Measurements from ENCODE around the gene TOPAZ1.
A peak's percentile ranks its signal among the peaks of the same experiment; 100 is the strongest.

TOPAZ1 gene

DNA sequence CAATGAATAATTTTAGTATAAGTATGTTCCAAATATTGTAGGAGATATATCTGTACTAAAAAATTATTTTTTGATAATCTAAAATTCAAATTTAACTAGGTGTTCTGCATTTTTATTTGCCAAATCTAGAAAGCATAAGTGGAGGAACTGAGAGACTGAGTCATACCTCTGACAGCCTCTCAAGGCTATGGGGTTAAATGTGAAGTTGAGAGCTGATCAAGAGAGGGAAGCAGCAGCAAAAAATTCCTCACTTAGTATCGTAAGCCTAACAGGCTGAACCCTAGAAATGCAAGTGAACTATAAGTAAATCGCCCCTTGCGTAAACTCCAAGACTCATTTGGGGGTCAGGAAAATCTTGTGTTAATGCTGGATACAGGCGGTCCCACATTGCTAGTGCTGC, 12.8 kb upstream of the TOPAZ1 start:
- H3K9me3 Mint-ChIP-seq: no peaks in the 10 kb centered on the region
- H3K4me3 Mint-ChIP-seq: no peak overlapping the region
- DNase-seq (ENCODE audit: low spot score in 2 of 2) (no peak), ATAC-seq (replicated peaks; ENCODE audit: extremely low read depth, poor library complexity, severe bottlenecking) (no peak)
- H3K27ac Mint-ChIP-seq (ENCODE audit: low read depth): no peak overlapping the region
- H3K4me1 Mint-ChIP-seq: peaks cover 4% of the 10 kb centered on the region
- no peaks in the 10 kb centered on the region for H3K36me3 Mint-ChIP-seq (ENCODE audit: insufficient read depth)
- peaks cover 31% of the 10 kb centered on the region for H3K27me3 Mint-ChIP-seq

DNA sequence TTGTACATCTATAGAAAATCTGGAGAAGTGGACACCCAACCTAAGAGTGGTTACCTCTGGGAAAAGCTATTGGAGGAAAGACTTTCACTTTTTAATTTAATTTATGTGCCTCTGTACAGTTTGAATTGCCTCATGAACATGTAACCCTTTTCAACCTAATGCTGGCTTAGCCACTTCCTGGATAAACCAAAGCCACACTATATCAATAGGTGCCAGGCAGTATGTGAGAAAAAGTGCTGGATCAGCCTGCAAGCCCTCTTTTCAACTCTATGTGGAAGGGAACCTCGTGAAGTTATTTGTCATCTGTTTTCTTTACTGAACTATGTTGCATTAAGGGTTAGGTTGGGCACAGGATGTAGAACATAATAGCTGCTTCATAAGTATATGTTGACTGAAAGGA, 9.3 kb upstream of the TOPAZ1 start:
- DNase-seq (ENCODE audit: low spot score in 2 of 2) (no peak), ATAC-seq (replicated peaks; ENCODE audit: extremely low read depth, poor library complexity, severe bottlenecking) (peak; percentile 54)
- peaks cover 18% of the 10 kb centered on the region for H3K27me3 Mint-ChIP-seq
- H3K9me3 Mint-ChIP-seq: no peaks in the 10 kb centered on the region
- no peaks in the 10 kb centered on the region for H3K36me3 Mint-ChIP-seq (ENCODE audit: insufficient read depth)
- H3K4me1 Mint-ChIP-seq: peaks cover 11% of the 10 kb centered on the region
- no peak overlapping the region for H3K27ac Mint-ChIP-seq (ENCODE audit: low read depth)
- no peak overlapping the region for H3K4me3 Mint-ChIP-seq

- H3K4me3 Mint-ChIP-seq: no peak overlapping the region
- H3K4me1 Mint-ChIP-seq: peaks cover 11% of the 10 kb centered on the region
- DNase-seq (ENCODE audit: low spot score in 2 of 2) (no peak), ATAC-seq (replicated peaks; ENCODE audit: extremely low read depth, poor library complexity, severe bottlenecking) (no peak)
- no peaks in the 10 kb centered on the region for H3K9me3 Mint-ChIP-seq
- no peak overlapping the region for H3K27ac Mint-ChIP-seq (ENCODE audit: low read depth)
- peaks cover 21% of the 10 kb centered on the region for H3K27me3 Mint-ChIP-seq
- no peaks in the 10 kb centered on the region for H3K36me3 Mint-ChIP-seq (ENCODE audit: insufficient read depth)
Measured at GRCh38 chr3:44234648-44235268, 6.9 kb upstream of the TOPAZ1 start.

DNA sequence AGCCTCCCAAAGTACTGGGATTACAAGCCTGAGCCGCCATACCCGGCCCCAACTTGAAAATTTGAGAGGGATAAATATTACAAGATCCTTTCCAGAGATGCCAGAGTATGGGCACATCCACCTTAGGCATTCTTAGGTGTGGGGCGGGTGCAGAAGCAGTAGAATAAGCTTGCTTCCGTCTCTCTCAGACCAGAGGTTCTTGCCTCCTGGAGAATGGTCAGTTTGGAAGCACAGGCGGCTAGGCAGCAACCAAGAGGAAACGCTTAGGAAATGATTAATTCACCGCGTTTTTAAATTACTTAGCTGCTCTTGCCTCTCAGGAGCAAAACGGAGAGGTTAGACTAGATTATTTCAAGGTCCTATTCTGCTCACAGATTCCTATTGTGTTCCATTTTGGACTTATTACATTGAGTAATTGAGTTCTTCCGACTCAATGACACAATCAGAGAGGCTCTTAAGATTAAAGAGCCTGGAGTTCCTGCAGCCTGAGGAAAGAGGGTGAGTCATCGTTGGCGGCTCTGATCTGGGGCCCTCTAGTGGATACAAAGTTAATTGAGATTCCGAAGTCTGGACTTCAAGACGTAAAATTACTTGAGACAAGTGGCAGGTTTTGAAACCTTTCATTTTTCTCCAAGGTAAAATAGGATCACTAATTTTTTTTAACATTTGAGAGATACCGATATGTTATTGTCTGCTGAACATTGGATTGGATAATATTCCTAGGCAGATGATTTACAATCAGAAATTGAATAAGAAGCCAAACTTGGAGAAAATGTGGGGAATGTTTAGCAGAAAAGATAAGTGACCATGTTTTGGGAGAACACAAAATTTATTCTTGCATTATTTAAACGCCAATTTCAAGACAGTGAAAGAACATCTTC, 5.8 kb upstream of the TOPAZ1 start:
- peak; percentile 62 for ATAC-seq (replicated peaks; ENCODE audit: extremely low read depth, poor library complexity, severe bottlenecking)
- Mint-ChIP-seq H3K27ac (ENCODE audit: low read depth) (no peak overlapping the region), H3K4me1 (peaks cover 11% of the 10 kb centered on the region), H3K4me3 (no peak overlapping the region), H3K27me3 (peaks cover 30% of the 10 kb centered on the region), H3K9me3 (no peaks in the 10 kb centered on the region), H3K36me3 (ENCODE audit: insufficient read depth) (peaks cover under 1% of the 10 kb centered on the region)
- DNase-seq (ENCODE audit: low spot score in 2 of 2): no peak

DNA sequence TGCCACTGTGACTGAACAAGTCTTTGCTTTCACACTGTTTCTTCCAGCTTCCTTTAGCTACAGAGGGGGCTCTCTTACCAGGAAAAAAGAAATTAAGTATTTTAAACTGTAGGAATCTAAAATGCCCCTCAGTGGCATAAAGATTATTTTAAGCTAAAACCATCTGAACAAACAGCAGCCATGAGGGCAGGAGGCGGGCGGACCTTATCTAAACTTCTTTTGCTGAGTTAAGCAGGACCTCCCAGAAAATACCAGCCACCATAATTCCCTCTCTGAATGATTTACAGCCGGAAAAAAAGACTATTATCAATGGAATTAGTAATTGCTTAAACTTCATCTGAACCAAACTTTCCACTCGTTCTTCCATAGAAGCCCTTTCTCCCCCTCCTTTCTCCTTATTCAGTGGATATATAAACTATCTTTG, 5.2 kb upstream of the TOPAZ1 start:
- no peak for DNase-seq (ENCODE audit: low spot score in 2 of 2)
- H3K4me1 Mint-ChIP-seq: peaks cover 11% of the 10 kb centered on the region
- no peak overlapping the region for H3K4me3 Mint-ChIP-seq
- H3K36me3 Mint-ChIP-seq (ENCODE audit: insufficient read depth): peaks cover 3% of the 10 kb centered on the region
- H3K27me3 Mint-ChIP-seq: peaks cover 37% of the 10 kb centered on the region
- ATAC-seq (replicated peaks; ENCODE audit: extremely low read depth, poor library complexity, severe bottlenecking): no peak
- no peak overlapping the region for H3K27ac Mint-ChIP-seq (ENCODE audit: low read depth)
- peaks cover 5% of the 10 kb centered on the region for H3K9me3 Mint-ChIP-seq

DNA sequence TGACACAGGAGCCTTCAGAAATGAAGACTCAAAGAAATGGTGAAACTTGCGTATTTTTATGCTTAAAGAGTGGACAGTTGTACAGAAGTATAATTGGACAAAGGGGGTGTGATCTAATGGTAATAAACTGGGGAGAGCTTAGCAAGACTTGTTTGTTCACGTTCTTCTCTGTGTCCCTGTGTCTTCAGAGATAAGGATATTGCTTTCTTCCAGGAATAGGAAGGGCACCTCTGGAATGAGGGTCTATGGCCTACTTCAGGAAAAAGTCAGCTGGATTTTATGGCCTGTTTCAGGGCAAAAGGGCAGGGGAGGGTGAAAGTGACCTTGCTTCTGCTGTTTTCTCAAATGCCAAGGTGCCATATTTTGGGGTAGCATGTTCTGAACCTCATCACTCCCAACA, 4.5 kb upstream of the TOPAZ1 start:
- no peak overlapping the region for H3K27ac Mint-ChIP-seq (ENCODE audit: low read depth)
- no peak for DNase-seq (ENCODE audit: low spot score in 2 of 2)

DNA sequence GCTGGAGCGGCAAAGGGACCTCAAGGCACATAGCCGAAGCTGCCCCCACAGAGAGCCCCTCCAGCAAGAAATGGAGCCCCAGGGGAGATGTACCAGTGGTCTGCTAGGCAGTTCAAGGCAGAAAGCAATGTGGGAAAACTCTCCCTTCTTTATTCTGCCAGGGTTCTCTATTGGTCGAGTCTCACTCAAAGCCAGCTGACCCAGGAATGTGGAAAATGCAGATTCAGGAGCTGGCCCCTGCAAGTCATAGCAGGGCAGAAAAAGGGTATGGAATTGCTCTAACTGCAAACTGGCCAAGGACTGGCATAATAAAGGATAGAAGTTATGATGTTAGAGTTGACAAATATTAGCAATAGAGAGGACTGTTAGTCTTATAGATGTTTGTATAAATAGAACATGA, 4.0 kb upstream of the TOPAZ1 start:
- Mint-ChIP-seq H3K9me3 (peaks cover 5% of the 10 kb centered on the region), H3K27me3 (peaks cover 38% of the 10 kb centered on the region), H3K36me3 (ENCODE audit: insufficient read depth) (peaks cover 3% of the 10 kb centered on the region), H3K27ac (ENCODE audit: low read depth) (no peak overlapping the region), H3K4me3 (no peak overlapping the region), H3K4me1 (peaks cover 8% of the 10 kb centered on the region)
- ATAC-seq (replicated peaks; ENCODE audit: extremely low read depth, poor library complexity, severe bottlenecking) (no peak), DNase-seq (ENCODE audit: low spot score in 2 of 2) (no peak)

More for the DNA sequence above, 4.5 kb upstream of the TOPAZ1 start:
- peaks cover 38% of the 10 kb centered on the region for H3K27me3 Mint-ChIP-seq
- peaks cover 3% of the 10 kb centered on the region for H3K36me3 Mint-ChIP-seq (ENCODE audit: insufficient read depth)
- no peak overlapping the region for H3K4me3 Mint-ChIP-seq
- no peak for ATAC-seq (replicated peaks; ENCODE audit: extremely low read depth, poor library complexity, severe bottlenecking)
- peaks cover 5% of the 10 kb centered on the region for H3K9me3 Mint-ChIP-seq
- peaks cover 11% of the 10 kb centered on the region for H3K4me1 Mint-ChIP-seq

DNA sequence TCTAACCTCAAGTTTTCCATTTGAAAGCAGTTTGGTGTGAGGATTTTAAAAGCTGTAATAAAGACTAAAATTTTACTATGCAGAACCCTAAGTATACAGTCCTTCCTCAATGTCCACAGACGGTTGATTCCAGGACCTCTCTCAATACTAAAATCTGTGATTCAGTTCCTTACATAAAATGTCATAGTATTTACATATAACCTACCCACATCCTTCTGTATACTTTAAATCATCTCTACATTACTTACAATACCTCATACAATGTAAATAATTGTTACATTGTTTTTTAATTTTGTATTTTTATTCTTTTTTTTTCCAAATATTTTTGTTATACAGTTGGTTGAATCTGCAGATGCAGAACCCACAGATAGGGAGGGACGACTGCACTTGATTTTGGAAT, 2.8 kb upstream of the TOPAZ1 start:
- ATAC-seq (replicated peaks; ENCODE audit: extremely low read depth, poor library complexity, severe bottlenecking) (no peak), DNase-seq (ENCODE audit: low spot score in 2 of 2) (no peak)
- H3K4me3 Mint-ChIP-seq: no peak overlapping the region
- H3K4me1 Mint-ChIP-seq: peaks cover 7% of the 10 kb centered on the region
- no peak overlapping the region for H3K27ac Mint-ChIP-seq (ENCODE audit: low read depth)
- peaks cover 5% of the 10 kb centered on the region for H3K9me3 Mint-ChIP-seq
- H3K36me3 Mint-ChIP-seq (ENCODE audit: insufficient read depth): peaks cover 3% of the 10 kb centered on the region
- peaks cover 42% of the 10 kb centered on the region for H3K27me3 Mint-ChIP-seq

GRCh38 chr3:44240061-44240460, 1.6 kb upstream of the TOPAZ1 start:
- H3K27ac Mint-ChIP-seq (ENCODE audit: low read depth): no peak overlapping the region
- H3K27me3 Mint-ChIP-seq: peaks cover 53% of the 10 kb centered on the region
- DNase-seq (ENCODE audit: low spot score in 2 of 2) (no peak), ATAC-seq (replicated peaks; ENCODE audit: extremely low read depth, poor library complexity, severe bottlenecking) (no peak)
- peaks cover 7% of the 10 kb centered on the region for H3K4me1 Mint-ChIP-seq
- peaks cover 3% of the 10 kb centered on the region for H3K36me3 Mint-ChIP-seq (ENCODE audit: insufficient read depth)
- H3K9me3 Mint-ChIP-seq: peaks cover 5% of the 10 kb centered on the region
- no peak overlapping the region for H3K4me3 Mint-ChIP-seq

- H3K4me3 Mint-ChIP-seq: no peak overlapping the region
- peaks cover 3% of the 10 kb centered on the region for H3K36me3 Mint-ChIP-seq (ENCODE audit: insufficient read depth)
- ATAC-seq (replicated peaks; ENCODE audit: extremely low read depth, poor library complexity, severe bottlenecking) (no peak), DNase-seq (ENCODE audit: low spot score in 2 of 2) (no peak)
- H3K27ac Mint-ChIP-seq (ENCODE audit: low read depth): no peak overlapping the region
- H3K9me3 Mint-ChIP-seq: peaks cover 5% of the 10 kb centered on the region
- H3K4me1 Mint-ChIP-seq: no peaks in the 10 kb centered on the region
- peaks cover 37% of the 10 kb centered on the region for H3K27me3 Mint-ChIP-seq
Measured at GRCh38 chr3:44242721-44243120, 1.0 kb downstream of the TOPAZ1 start.

- ATAC-seq (replicated peaks; ENCODE audit: extremely low read depth, poor library complexity, severe bottlenecking) (no peak), DNase-seq (ENCODE audit: low spot score in 2 of 2) (no peak)
- no peak overlapping the region for H3K27ac Mint-ChIP-seq (ENCODE audit: low read depth)
- H3K36me3 Mint-ChIP-seq (ENCODE audit: insufficient read depth): no peaks in the 10 kb centered on the region
- peaks cover 4% of the 10 kb centered on the region for H3K9me3 Mint-ChIP-seq
- H3K27me3 Mint-ChIP-seq: peaks cover 60% of the 10 kb centered on the region
- H3K4me3 Mint-ChIP-seq: no peak overlapping the region
- no peaks in the 10 kb centered on the region for H3K4me1 Mint-ChIP-seq
Measured at GRCh38 chr3:44248152-44248551, 6.5 kb downstream of the TOPAZ1 start.

- H3K9me3 Mint-ChIP-seq: peaks cover 4% of the 10 kb centered on the region
- no peaks in the 10 kb centered on the region for H3K36me3 Mint-ChIP-seq (ENCODE audit: insufficient read depth)
- ATAC-seq (replicated peaks; ENCODE audit: extremely low read depth, poor library complexity, severe bottlenecking) (no peak), DNase-seq (ENCODE audit: low spot score in 2 of 2) (no peak)
- H3K4me3 Mint-ChIP-seq: no peak overlapping the region
- H3K27ac Mint-ChIP-seq (ENCODE audit: low read depth): no peak overlapping the region
- peaks cover 43% of the 10 kb centered on the region for H3K27me3 Mint-ChIP-seq
- H3K4me1 Mint-ChIP-seq: no peaks in the 10 kb centered on the region
Measured at GRCh38 chr3:44252332-44252959, 10.8 kb downstream of the TOPAZ1 start.

DNA sequence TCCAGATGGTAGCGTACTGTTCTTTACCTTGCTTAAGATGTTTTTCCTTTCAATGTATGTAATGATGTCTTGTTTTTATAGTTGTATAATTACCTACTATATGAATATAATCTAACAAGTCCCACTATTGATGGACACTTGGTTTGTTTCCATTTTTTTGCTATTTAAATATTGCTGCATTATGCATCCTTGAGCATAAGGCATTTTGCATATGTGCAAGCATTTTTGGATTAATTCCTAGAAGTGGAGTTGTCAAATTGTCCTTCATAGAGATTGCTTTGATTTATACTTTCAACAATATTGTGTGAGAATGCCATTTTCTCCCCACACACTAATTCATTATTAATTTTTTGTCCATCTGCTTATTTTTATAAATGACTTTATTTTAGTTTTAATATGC, 17.7 kb downstream of the TOPAZ1 start:
- no peaks in the 10 kb centered on the region for H3K4me1 Mint-ChIP-seq
- H3K27me3 Mint-ChIP-seq: peaks cover 37% of the 10 kb centered on the region
- no peaks in the 10 kb centered on the region for H3K36me3 Mint-ChIP-seq (ENCODE audit: insufficient read depth)
- H3K27ac Mint-ChIP-seq (ENCODE audit: low read depth): no peak overlapping the region
- ATAC-seq (replicated peaks; ENCODE audit: extremely low read depth, poor library complexity, severe bottlenecking): no peak
- H3K9me3 Mint-ChIP-seq: no peaks in the 10 kb centered on the region
- no peak overlapping the region for H3K4me3 Mint-ChIP-seq
- no peak for DNase-seq (ENCODE audit: low spot score in 2 of 2)
